SKM-1 treated with dmso at 0.1 percent for 144 hours (cell line): ENCODE measurements around the gene ASB4.
A peak's percentile ranks its signal among the peaks of the same experiment; 100 is the strongest.

Experiments
- DNase-seq: peaks from one replicate; lab custom pipeline; 2025; ENCODE audit not compliant: unreplicated experiment; lab: John Stamatoyannopoulos, UW

ASB4 gene

DNA sequence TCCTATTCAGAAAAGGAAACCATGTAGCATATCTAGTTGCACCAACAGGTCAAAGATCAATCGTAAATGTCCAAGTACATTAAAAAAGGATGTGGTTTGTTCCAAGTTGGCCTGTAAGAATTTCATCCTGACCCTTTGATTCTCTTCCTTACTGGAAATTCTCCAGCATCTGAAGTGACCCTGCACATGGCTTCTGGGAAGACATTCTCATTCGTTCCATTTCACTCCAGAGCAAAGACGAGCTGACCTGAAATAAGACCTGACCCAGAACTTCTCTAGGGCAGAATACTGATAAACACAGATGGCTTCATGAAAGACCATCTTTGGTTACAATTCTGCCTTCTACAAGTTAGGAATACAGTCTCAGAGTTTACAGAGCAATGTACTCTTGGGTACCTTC lies 39.8 kb downstream of the ASB4 start:
- DNase-seq, result no peak

DNA sequence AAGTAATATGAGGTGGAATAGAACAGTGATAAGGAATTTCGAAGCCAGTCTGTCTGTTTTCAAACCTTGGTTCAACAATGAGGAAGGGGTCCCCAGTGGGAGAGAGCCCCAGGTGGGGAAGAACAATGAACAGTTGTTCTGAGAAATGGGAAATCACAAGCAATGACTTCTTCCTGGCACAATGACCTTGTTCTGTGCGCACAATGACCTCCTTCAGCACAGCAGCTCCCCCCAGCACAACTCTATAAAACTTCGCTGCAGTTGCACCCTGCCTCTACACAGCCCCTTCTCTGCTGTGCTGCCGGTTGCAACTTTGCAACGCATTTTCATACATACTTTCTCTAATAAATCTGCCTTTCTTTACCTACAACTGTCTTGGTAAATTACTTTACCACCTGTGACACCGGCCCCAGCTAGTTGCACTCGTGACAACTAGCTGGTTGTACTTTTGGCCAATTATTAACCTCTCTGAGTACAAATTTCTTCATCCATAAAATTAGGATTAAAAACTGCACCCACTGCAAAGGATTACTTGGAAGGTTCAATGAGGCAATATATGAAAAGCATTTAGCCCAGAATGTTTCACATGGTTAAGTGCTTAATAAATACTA lies 40.5 kb downstream of the ASB4 start:
- DNase-seq, result no peak

- peak; percentile 56 for DNase-seq
Measured at GRCh38 chr7:95527033-95527775, 41.5 kb downstream of the ASB4 start.

GRCh38 chr7:95527776-95528250 lies 42.1 kb downstream of the ASB4 start:
- no peak for DNase-seq

GRCh38 chr7:95529701-95530100 lies 44.0 kb downstream of the ASB4 start:
- no peak for DNase-seq

DNA sequence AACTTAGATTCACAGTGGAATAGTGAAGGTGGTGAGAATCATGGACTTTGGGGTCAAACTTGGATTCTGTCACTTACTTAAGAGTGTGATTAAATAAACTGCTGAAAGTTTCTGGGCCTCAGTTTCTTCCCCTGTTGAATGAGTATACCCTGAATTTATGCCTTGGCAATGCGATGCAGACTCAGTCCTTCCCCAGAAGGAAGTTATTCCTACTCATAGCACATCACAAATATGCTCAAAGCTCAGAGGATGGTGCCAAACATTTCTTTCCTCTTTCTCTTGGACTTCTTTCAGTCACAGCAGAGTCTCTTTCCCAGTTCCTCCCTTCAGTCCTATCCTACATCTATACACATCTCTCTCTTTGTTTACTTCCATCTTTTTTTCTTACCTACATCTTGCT lies 45.1 kb downstream of the ASB4 start:
- no peak for DNase-seq

DNA sequence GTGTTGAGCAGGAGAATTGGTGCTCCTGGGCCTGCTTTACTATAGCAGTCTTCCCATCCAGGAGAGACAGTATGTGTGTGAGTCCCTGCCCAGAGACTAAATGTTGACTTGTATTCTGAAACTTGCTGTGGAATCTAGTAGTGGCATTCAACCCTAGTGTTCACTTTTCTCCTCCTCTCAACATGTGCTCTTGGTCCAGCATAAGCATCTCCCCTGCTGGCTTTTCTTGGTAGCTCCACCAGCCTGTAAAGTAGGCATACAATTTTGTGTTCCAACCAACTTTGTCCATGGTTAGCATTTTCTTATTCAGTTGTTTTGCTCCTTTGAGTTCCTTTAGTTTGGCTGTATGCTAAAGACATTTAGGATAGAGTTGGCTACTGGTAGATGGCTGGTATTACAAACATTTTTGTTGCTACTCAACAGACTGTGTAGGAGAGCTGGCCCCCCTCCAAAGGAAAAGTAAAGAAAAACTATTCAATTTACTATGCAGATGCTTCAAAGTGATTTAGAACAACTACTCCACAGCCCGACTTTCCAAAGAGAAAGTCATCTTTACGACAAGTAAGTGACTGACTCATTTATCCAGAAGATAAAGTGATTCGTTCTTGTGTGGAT lies 46.0 kb downstream of the ASB4 start:
- DNase-seq, result no peak

DNA sequence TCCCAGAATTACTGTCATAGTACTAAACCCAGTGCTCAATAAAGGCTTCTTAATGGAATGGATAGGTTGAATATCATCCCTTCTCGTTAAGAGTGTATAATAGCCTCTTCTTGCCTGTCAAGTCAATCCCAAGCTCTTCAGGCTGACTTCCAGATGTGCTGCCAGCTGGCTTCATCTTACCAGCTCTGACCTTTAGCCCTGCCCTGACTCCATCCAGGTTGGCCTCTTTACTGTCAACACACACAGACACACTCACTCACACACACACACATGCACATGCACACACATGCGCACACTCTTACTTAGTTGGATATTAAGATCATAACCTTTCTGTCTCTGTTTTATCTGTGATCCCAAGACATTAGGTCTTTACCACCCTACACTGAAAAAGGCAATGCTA lies 49.1 kb downstream of the ASB4 start:
- no peak for DNase-seq

DNA sequence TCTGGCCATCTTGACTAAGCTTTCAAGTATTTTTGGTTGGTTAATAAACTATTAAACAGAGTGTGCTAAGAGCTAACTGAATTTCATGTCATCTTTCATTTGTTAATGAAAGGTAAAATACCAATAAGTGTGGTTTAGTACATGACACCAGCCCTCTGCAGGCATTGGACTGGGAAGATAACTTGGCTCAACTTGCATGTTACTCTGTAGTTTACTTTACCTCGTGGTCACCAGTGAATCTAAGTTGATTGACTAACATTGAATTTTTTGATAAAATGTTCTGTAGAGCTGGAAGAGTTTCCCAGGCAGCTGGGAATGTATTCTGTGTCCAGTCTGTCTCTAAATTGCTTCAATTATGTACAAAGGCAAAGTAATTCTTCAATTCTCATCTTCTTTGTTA lies 49.9 kb downstream of the ASB4 start:
- no peak for DNase-seq

GRCh38 chr7:95536656-95537311 lies 51.0 kb downstream of the ASB4 start:
- no peak for DNase-seq

DNA sequence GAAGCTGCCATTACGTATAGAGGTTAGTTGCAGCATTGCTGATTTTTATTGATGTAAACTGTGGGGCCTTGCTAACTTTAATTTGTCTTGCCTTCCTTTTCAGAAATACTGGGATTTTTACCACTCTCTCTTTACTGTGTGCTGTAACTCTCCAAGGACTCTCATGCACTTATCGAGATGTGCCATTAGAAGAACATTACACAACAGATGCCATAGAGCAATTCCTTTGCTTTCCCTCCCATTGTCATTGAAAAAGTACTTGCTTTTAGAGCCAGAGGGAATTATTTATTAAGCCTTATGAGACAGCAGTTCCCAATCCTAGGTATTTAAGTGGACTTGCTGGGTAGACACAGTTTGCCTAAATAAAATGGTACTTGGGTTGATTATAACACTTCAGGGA lies 51.7 kb downstream of the ASB4 start:
- DNase-seq, result no peak

DNA sequence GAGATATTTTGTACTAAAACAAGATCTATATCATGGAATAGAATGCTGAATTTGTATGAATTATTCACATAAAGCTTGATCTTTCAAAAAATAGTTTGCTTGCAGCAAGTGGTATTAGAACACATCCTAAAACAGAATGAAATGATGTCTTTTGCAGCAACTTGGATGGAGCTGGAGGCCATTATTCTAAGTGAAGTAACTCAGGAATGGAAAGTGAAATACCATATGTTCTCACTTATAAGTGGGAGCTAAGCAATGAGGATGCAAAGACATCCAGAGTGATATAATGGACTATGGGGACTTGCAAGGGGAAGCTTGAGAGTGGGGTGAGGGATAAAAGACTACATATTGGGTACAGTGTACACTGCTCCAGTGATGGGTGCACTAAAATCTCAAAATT lies 53.7 kb downstream of the ASB4 start:
- no peak for DNase-seq

DNA sequence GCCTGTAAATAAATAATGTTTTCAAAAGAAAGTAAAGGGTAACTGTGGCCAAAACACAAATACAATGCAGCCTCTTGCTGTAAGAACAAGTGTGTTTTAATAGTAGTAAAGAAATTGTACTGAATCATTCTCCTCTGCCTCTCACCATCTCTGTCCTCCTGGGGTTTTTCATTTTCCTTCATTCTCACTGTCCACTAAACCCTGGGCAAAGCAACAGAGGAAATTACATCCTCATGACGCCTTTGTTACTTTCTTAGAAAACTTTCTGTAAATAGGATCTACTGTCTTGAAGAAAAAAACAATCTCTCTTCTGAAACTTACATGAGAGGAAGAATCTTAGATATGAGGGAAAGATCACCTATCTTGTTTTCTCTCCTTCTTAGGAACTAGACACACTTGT lies 54.6 kb downstream of the ASB4 start:
- DNase-seq, result no peak

DNA sequence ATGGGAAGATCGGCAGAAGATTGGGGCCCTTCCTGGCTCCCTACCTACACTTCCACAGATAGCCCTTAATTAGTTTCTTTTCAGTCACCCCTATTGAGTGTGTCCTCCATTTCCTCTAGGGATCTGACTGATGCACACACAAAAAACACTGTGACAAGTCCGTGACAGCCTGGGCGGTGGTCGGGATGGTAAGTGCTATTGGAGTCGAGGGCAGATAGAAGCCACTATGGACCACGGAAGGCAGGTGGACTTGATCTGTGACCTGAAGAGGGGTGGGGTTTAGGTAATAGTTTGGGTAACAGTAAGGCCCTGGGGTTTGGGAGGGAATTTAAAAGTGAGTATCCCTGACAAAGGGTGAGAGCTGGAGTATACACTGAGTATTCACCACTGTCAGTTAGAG lies 57.6 kb downstream of the ASB4 start:
- DNase-seq, result no peak

DNA sequence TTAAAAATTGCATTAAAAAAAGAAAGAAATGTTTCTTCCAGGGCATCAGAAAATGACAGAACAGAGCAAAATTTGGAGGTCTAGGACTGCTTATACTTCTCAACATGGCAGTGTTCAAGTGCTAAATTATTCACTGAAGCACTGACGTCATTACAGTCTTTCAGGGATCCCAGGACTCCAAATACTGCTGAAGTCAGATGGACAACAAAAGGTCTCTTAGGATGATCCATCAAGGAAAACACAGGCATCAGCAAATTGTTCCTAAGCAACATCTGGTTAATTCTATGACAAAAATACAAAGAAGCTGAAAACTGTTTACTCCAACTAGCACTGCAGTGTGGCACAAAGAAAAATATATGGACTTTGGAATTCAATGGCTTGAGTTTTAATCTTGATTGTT lies 58.4 kb downstream of the ASB4 start:
- no peak for DNase-seq

- peak; percentile 1 for DNase-seq
Measured at GRCh38 chr7:95545007-95545615, 59.4 kb downstream of the ASB4 start.

DNA sequence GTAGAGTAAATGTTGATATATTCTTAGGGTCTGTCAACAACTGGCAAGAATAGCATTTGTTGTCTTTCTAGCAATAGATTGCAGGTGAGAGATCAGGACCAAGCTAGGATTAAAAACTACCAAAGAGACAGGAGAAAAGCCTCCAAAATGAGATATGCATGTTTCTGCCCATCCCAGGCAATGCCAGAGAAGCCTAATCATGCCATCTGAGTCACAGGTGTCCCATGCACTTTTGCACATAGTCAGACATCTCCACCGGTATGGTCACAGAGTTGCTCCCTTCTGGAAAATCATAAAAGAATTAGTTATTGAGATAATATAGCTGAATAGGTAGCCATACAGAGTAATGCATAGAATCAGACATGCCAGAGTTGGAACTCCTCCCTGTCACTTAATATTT lies 59.9 kb downstream of the ASB4 start:
- DNase-seq, result no peak

DNA sequence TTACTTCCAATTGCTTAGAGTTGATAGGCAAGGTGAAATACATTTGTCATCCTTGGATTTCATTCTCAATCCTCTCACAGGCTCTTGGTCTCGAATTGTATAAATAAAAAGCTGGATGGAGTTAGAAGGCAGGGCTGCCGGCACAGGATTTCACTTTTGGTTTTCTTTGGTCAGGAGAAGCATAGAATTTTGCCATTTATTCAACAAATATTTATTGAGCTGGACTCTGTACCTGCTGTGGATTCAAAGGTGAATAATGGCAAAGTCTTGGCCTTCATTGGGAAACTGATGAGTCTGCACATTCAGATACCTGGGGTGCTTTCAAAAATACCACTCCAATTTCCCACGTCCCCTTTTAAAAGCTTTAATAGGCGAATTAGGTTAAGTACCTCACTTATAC lies 60.9 kb downstream of the ASB4 start:
- no peak for DNase-seq

GRCh38 chr7:95547361-95548348 lies 61.9 kb downstream of the ASB4 start:
- no peak for DNase-seq

GRCh38 chr7:95549818-95550529 lies 64.2 kb downstream of the ASB4 start:
- no peak for DNase-seq
